SK-N-SH (cell line): ENCODE results near the gene PPP6R2.

Source experiments
- EP300 ChIP-seq, 2 experiments: IDR thresholded peaks; 2 replicates each; pipeline versions ENCODE4 v1.4.0 to v1.6.1; 2012; ENCODE audit warnings: borderline replicate concordance in 1 of 2, low read depth in 1 of 2, low read length in 1 of 2
- FOXM1 ChIP-seq: IDR thresholded peaks from 2 replicates; pipeline ENCODE4 v1.4.0; 2012; ENCODE audit warnings: low read depth, mild to moderate bottlenecking
- GABPA ChIP-seq: IDR thresholded peaks from 2 replicates; pipeline ENCODE4 v1.4.0; 2012; ENCODE audit warnings: low read depth, mild to moderate bottlenecking
- POLR2AphosphoS5 ChIP-seq: IDR thresholded peaks from 2 replicates; pipeline ENCODE4 v1.6.1; 2012; ENCODE audit warnings: low read depth, low read length
- RAD21 ChIP-seq: IDR thresholded peaks from 2 replicates; pipeline ENCODE4 v1.6.1; 2012; ENCODE audit warnings: mild to moderate bottlenecking, low read length
- SIN3A ChIP-seq: IDR thresholded peaks from 2 replicates; pipeline ENCODE4 v1.6.1; 2012; ENCODE audit warnings: low read depth, mild to moderate bottlenecking, low read length, moderate library complexity, borderline replicate concordance
- SMC3 ChIP-seq: IDR thresholded peaks from 2 replicates; pipeline ENCODE4 v1.6.1; 2012; ENCODE audit warnings: low read depth, low read length, improper control_type of control experiment
- TF ChIP-seq, protein P1 (sequence below): fragments of 200-600 bp; sonication (generic); IDR thresholded peaks from 2 replicates; pipeline ENCODE4 v1.6.1; 2017; ENCODE audit warnings: antibody characterized with exemption, mild to moderate bottlenecking, moderate library complexity
- TF ChIP-seq, protein P2 (sequence below): IDR thresholded peaks from 2 replicates; pipeline ENCODE4 v1.6.1; 2012; ENCODE audit warnings: mild to moderate bottlenecking, low read depth, low read length, moderate library complexity

DNA sequence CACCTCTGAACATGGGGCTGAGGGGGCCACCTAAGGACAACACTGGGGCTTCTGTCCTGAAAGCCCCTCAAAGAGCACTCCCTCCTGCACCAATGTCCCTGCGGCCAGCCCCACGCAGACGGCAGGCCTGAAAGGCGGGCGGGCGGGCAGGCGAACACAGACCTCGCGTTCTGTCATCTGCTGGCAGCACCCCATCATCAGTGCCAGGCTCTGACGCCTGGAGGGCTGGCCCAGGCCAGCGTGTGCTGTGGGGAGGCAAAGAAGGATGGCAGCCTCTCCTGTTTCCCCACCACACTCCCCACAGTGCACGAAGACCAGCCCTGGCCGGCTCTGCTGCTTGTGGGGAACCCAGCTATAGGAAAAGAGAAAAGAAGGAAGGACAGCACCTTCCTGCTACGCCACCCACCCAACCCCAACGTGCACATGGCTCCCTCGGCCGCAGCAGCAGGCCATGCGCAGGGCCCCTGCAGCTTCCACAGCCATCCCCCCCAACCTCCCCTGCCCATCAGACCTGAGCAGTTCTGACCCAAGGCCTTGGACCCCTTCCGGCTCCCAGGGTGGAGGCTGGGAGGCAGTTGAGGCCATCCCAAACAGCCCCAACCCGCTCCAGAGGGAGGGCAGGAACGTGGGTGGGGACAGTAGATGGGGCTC lies 128.2 kb downstream of the PPP6R2 start:
- no peak for TF ChIP-seq FOXM1
- TF ChIP-seq SIN3A: no peak
- TF ChIP-seq, protein P1, sequence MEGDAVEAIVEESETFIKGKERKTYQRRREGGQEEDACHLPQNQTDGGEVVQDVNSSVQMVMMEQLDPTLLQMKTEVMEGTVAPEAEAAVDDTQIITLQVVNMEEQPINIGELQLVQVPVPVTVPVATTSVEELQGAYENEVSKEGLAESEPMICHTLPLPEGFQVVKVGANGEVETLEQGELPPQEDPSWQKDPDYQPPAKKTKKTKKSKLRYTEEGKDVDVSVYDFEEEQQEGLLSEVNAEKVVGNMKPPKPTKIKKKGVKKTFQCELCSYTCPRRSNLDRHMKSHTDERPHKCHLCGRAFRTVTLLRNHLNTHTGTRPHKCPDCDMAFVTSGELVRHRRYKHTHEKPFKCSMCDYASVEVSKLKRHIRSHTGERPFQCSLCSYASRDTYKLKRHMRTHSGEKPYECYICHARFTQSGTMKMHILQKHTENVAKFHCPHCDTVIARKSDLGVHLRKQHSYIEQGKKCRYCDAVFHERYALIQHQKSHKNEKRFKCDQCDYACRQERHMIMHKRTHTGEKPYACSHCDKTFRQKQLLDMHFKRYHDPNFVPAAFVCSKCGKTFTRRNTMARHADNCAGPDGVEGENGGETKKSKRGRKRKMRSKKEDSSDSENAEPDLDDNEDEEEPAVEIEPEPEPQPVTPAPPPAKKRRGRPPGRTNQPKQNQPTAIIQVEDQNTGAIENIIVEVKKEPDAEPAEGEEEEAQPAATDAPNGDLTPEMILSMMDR: no peak
- no peak for TF ChIP-seq EP300 (IDR thresholded peaks at IDR 0.05; ENCODE audit: borderline replicate concordance in 1 of 2, low read depth in 1 of 2, low read length in 1 of 2)
- TF ChIP-seq POLR2AphosphoS5: no peak
- TF ChIP-seq GABPA: no peak
- no peak for TF ChIP-seq RAD21
- TF ChIP-seq, protein P2, sequence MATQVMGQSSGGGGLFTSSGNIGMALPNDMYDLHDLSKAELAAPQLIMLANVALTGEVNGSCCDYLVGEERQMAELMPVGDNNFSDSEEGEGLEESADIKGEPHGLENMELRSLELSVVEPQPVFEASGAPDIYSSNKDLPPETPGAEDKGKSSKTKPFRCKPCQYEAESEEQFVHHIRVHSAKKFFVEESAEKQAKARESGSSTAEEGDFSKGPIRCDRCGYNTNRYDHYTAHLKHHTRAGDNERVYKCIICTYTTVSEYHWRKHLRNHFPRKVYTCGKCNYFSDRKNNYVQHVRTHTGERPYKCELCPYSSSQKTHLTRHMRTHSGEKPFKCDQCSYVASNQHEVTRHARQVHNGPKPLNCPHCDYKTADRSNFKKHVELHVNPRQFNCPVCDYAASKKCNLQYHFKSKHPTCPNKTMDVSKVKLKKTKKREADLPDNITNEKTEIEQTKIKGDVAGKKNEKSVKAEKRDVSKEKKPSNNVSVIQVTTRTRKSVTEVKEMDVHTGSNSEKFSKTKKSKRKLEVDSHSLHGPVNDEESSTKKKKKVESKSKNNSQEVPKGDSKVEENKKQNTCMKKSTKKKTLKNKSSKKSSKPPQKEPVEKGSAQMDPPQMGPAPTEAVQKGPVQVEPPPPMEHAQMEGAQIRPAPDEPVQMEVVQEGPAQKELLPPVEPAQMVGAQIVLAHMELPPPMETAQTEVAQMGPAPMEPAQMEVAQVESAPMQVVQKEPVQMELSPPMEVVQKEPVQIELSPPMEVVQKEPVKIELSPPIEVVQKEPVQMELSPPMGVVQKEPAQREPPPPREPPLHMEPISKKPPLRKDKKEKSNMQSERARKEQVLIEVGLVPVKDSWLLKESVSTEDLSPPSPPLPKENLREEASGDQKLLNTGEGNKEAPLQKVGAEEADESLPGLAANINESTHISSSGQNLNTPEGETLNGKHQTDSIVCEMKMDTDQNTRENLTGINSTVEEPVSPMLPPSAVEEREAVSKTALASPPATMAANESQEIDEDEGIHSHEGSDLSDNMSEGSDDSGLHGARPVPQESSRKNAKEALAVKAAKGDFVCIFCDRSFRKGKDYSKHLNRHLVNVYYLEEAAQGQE: no peak
- TF ChIP-seq SMC3: no peak
